ENCODE measurements around the gene L2HGDH.

GRCh38 chr14:50260511-50260910 is 51.5 kb downstream of the L2HGDH start:
- no peak for TF ChIP-seq SIN3A (IDR thresholded peaks at IDR 0.05; ENCODE audit: low read depth, low read length)
- no peak for TF ChIP-seq EZH2 (IDR thresholded peaks at IDR 0.05; ENCODE audit: borderline replicate concordance, control insufficient read depth, low read depth, low read length)
- TF ChIP-seq CREB1 (IDR thresholded peaks at IDR 0.05; ENCODE audit: low read depth), result no peak
- no peak for TF ChIP-seq TAF1 (IDR thresholded peaks at IDR 0.05; ENCODE audit: borderline replicate concordance, low read depth, low read length)
- TF ChIP-seq, protein P1, sequence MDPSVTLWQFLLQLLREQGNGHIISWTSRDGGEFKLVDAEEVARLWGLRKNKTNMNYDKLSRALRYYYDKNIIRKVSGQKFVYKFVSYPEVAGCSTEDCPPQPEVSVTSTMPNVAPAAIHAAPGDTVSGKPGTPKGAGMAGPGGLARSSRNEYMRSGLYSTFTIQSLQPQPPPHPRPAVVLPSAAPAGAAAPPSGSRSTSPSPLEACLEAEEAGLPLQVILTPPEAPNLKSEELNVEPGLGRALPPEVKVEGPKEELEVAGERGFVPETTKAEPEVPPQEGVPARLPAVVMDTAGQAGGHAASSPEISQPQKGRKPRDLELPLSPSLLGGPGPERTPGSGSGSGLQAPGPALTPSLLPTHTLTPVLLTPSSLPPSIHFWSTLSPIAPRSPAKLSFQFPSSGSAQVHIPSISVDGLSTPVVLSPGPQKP (IDR thresholded peaks at IDR 0.05; ENCODE audit: low read depth, low read length), result no peak
- no peak for TF ChIP-seq POLR2A (IDR thresholded peaks at IDR 0.05; ENCODE audit: low read depth, low read length)
- no peak for TF ChIP-seq CHD2 (IDR thresholded peaks at IDR 0.05; ENCODE audit: borderline replicate concordance, low read depth, low read length)
- no peak for TF ChIP-seq STAT3 (IDR thresholded peaks at IDR 0.05; ENCODE audit: low read depth, low read length)
- TF ChIP-seq HCFC1 (IDR thresholded peaks at IDR 0.05; ENCODE audit: low read length), result no peak
- TF ChIP-seq RCOR1 (conservative IDR thresholded peaks at IDR 0.05; ENCODE audit: low read depth, low read length), result no peak
